WERI-Rb-1 (cell line): Measurements from ENCODE around the gene SLC24A3.

Experiments
- DNase-seq: peaks from one replicate; pipeline ENCODE4 v3.0.0-alpha.2; 2020
- H3K27ac ChIP-seq: fragments of 250-450 bp; sonication (Bioruptor Pico); 2 replicates; pipeline ENCODE4 v1.5.1; 2020; ENCODE audit warnings: mild to moderate bottlenecking, moderate library complexity
- H3K27me3 ChIP-seq: fragments of 250-450 bp; sonication (Bioruptor Pico); 2 replicates; pipeline ENCODE4 v1.5.1; 2021; ENCODE audit warnings: mild to moderate bottlenecking, low read depth, moderate library complexity; ENCODE audit not compliant: insufficient read depth, severe bottlenecking
- H3K36me3 ChIP-seq: fragments of 250-450 bp; sonication (Bioruptor Pico); 2 replicates; pipeline ENCODE4 v1.5.1; 2020; ENCODE audit warnings: mild to moderate bottlenecking, moderate library complexity
- H3K4me3 ChIP-seq: 2 replicates; pipeline ENCODE4 v1.5.1; 2011; ENCODE audit warnings: low read depth, mild to moderate bottlenecking, control low read depth, low read length
- H3K9me3 ChIP-seq: fragments of 250-450 bp; sonication (Bioruptor Pico); 2 replicates; pipeline ENCODE4 v1.5.1; 2021; ENCODE audit warnings: mild to moderate bottlenecking, moderate library complexity; ENCODE audit not compliant: severe bottlenecking
- CTCF ChIP-seq: IDR thresholded peaks from 2 replicates; pipeline ENCODE4 v1.5.1; 2011; ENCODE audit warnings: low read depth, mild to moderate bottlenecking, control low read depth, inconsistent platforms, low read length

Gene SLC24A3

DNA sequence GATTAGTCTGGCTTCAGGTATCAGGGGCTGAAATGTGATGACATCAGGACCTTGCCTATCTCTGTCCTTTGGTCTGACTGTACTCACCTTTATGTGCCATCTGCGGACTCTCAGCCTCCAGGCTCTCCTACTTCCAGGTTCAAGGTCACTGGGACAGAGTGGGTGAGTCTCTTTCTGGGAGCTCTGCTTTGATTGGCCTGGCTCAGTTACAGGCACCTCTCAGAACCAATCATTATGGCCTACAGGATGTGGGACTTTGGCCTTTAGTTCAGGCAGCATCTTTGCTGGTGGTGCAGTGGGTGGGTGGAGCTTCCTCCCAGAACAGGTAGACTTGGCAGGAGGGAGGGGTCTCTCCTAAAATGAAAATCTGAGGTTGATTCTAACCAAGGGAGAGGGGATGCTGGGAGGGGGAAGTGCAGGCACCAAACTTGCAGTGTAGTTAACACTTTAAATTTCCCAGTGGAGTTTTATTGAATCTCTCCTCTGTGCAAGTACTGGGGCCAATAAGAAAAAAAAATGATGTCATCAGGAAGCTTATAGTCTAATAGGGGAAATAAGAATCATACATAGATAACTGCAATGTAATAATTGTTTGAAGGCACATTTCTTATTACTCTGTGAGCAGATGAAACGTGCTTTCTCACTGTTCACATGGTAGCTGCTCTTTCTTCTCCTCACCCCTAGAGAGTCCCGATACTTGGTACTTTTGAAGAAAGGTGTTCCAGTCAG, 53.4 kb downstream of the SLC24A3 start:
- no peaks in the 10 kb centered on the region for H3K9me3 ChIP-seq
- TF ChIP-seq CTCF: no peak

DNA sequence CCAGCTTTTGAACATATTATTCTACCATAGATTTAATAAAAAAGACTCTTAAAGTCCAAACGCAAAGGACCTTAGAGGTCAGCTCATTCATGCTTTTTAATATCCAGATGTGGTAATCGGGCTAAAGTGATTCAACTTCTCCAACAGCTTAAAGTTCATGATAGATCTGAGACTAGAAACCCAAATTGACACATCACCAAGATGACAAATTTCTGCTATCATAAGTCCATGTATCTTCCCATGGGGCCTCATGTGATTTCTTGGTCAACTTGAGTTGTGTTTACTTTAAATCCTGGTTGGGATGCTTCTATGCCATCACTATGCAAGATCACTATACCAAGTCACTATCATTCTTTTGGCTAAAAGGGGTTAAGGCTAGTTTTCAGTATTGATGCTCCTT, 56.0 kb downstream of the SLC24A3 start:
- Histone ChIP-seq H3K27me3 (peaks cover 61% of the 10 kb centered on the region), H3K4me3 (no peak overlapping the region), H3K9me3 (no peaks in the 10 kb centered on the region), H3K36me3 (no peaks in the 10 kb centered on the region), H3K27ac (no peak overlapping the region)
- no peak for DNase-seq
- TF ChIP-seq CTCF: no peak

More for the DNA sequence above, 53.4 kb downstream of the SLC24A3 start:
- H3K27ac ChIP-seq: no peak overlapping the region
- peaks cover 67% of the 10 kb centered on the region for H3K27me3 ChIP-seq
- DNase-seq: no peak
- no peak overlapping the region for H3K4me3 ChIP-seq
- no peaks in the 10 kb centered on the region for H3K36me3 ChIP-seq

DNA sequence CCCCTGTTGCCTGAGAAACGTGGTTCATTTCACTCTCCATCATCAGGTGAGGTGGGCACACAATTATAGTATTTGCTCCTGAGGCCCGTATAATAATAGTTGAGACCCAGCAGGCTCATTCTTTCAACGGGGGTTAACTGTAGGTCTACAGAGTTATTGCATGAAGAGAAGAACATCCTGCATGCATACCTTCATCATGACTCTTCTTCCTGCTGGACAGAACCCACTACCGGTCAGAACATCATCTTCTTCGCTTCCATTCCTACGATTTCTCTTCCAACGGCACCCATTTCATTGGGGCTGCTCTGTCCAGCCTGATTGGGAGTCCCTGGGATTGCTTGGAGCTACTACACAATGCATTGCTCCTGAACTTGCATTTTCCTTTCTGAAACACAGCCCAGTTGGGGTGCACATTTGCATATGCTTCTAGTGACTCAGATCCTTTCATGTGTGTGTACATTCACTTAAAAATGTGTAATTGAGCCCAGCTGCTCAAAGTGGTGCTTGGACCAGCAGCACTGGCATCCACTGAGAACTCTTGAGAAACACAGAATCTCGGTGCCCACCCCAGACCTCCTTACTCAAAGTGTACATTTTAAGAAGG, 57.4 kb downstream of the SLC24A3 start:
- no peak for TF ChIP-seq CTCF
- H3K4me3 ChIP-seq: no peak overlapping the region
- no peak overlapping the region for H3K27ac ChIP-seq
- DNase-seq: no peak
- no peaks in the 10 kb centered on the region for H3K9me3 ChIP-seq
- H3K27me3 ChIP-seq: peaks cover 71% of the 10 kb centered on the region
- H3K36me3 ChIP-seq: no peaks in the 10 kb centered on the region

- TF ChIP-seq CTCF: no peak
- Histone ChIP-seq H3K4me3 (no peak overlapping the region), H3K36me3 (no peaks in the 10 kb centered on the region), H3K27me3 (peaks cover 66% of the 10 kb centered on the region), H3K27ac (no peak overlapping the region), H3K9me3 (no peaks in the 10 kb centered on the region)
- DNase-seq: no peak
These were observed 59.6 kb downstream of the SLC24A3 start for GRCh38 chr20:19271879-19272651.

DNA sequence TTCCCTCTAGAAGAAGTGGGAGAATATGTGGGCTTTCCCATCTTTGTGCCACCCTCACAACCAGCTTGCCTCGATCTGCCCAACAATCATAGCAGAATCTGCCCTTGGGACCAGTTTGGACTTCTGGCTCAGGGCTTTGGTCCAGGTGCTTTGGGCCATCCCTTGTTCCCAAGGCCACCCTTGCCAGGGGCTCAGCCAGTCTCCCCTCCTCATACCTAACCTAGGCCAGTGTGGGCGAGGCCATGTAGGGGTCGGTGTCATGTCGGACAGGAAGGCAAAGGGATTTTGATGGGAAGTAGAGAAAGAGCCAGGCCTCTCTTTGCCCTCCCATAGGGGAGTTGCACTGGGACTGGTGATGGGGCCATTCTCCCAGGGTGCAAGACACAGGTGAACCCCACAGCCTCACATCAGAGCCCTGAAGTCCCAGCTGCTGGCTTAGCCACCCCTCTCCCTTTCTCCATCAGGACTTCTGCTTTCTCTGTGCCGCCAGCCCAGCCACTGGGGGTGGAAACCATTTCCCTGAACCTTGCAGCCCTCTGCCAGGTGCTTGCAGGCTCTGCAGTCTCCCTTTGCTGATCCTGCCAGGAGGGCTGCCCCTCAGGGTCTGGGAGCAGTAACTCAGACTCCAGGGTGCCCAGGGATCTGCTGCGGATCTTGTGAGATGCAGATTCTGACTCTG, 60.7 kb downstream of the SLC24A3 start:
- no peak for DNase-seq

More for the DNA sequence above, 60.7 kb downstream of the SLC24A3 start:
- H3K9me3 ChIP-seq: no peaks in the 10 kb centered on the region
- no peaks in the 10 kb centered on the region for H3K36me3 ChIP-seq
- no peak overlapping the region for H3K4me3 ChIP-seq
- no peak overlapping the region for H3K27ac ChIP-seq
- peaks cover 71% of the 10 kb centered on the region for H3K27me3 ChIP-seq
- no peak for TF ChIP-seq CTCF
